M059J (cell line): ENCODE measurements around the gene LIPF. TPM values are rescaled to one million over a fixed set of nuclear protein-coding genes. Genes with fewer than 3 reads are reported as not detected.
"Not testable (repeated sequence)": the region's sequence is repeated elsewhere in the genome, so short reads cannot be mapped to it uniquely, and the experiment has no call there.

ENCODE experiments used
- DNase-seq: peaks from one replicate; pipeline ENCODE4 v3.0.0-alpha.2; 2012; ENCODE audit warnings: low read depth
- total RNA-seq: library from RNA; depleted of rRNA; stranded (reverse); fragments of >200 nt; shearing (Covaris generic); gene quantifications from 2 replicates; pipeline ENCODE4 v1.2.3, GENCODE V29; 2014; rRNA removed

LIPF gene
- not detected in 2 replicates for total RNA-seq

GRCh38 chr10:88664142-88664541 lies at the start of gene LIPF:
LIPF (plus strand) TSS chr10:88664442; CDS start chr10:88667298, 2,856 bp downstream.
- no peak for DNase-seq

- no peak for DNase-seq
Observed at GRCh38 chr10:88616250-88616977, 47.8 kb upstream of the LIPF start.

- no peak for DNase-seq
Observed at GRCh38 chr10:88617772-88618300, 46.4 kb upstream of the LIPF start.

- DNase-seq, result no peak
Observed at GRCh38 chr10:88618496-88618895, 45.7 kb upstream of the LIPF start.

- no peak for DNase-seq
Observed at GRCh38 chr10:88620441-88620840, 43.8 kb upstream of the LIPF start.

- no peak for DNase-seq
Observed at GRCh38 chr10:88623835-88624234, 40.4 kb upstream of the LIPF start.

GRCh38 chr10:88624840-88625239 lies 39.4 kb upstream of the LIPF start:
- DNase-seq, result no peak

GRCh38 chr10:88640186-88640585 lies 24.1 kb upstream of the LIPF start:
- no peak for DNase-seq

- no peak for DNase-seq
Observed at GRCh38 chr10:88642209-88642608, 22.0 kb upstream of the LIPF start.

- DNase-seq, result no peak
Observed at GRCh38 chr10:88642963-88643362, 21.3 kb upstream of the LIPF start.

- no peak for DNase-seq
Observed at GRCh38 chr10:88647061-88647615, 17.1 kb upstream of the LIPF start.

GRCh38 chr10:88651101-88651551 lies 13.1 kb upstream of the LIPF start:
- peak; percentile 88 for DNase-seq

GRCh38 chr10:88652616-88653015 lies 11.6 kb upstream of the LIPF start:
- DNase-seq, result peak; percentile 55

- DNase-seq, result peak; percentile 85
Observed at GRCh38 chr10:88657901-88658300, 6.3 kb upstream of the LIPF start.

- DNase-seq, result no peak
Observed at GRCh38 chr10:88659725-88660597, 4.3 kb upstream of the LIPF start.

GRCh38 chr10:88660598-88660884 lies 3.7 kb upstream of the LIPF start:
- DNase-seq, result no peak

- DNase-seq, result peak; percentile 41
Observed at GRCh38 chr10:88661018-88661417, 3.2 kb upstream of the LIPF start.

- DNase-seq, result no peak
Observed at GRCh38 chr10:88661577-88661976, 2.7 kb upstream of the LIPF start.

GRCh38 chr10:88663153-88663552 lies 1.1 kb upstream of the LIPF start:
- DNase-seq, result not testable (repeated sequence)

- DNase-seq, result no peak
Observed at GRCh38 chr10:88668465-88668864, 4.2 kb downstream of the LIPF start.

GRCh38 chr10:88670497-88670896 lies 6.3 kb downstream of the LIPF start:
- no peak for DNase-seq

- DNase-seq, result peak; percentile 56
Observed at GRCh38 chr10:88672041-88672440, 7.8 kb downstream of the LIPF start.
